22Rv1 (cell line): ENCODE measurements around the gene CBR3.

Source experiments
- H3K27ac ChIP-seq: fragments of 450-650 bp; 2 replicates; pipeline ENCODE4 v1.5.1; 2017
- ZFX ChIP-seq: fragments of 450-650 bp; IDR thresholded peaks from 2 replicates; pipeline ENCODE4 v1.6.1; 2017; ENCODE audit warnings: antibody characterized with exemption, borderline replicate concordance
- TF ChIP-seq, protein P1 (sequence below): fragments of 450-650 bp; IDR thresholded peaks from 2 replicates; pipeline ENCODE4 v1.5.1; 2017; ENCODE audit warnings: mild to moderate bottlenecking

CBR3 gene

DNA sequence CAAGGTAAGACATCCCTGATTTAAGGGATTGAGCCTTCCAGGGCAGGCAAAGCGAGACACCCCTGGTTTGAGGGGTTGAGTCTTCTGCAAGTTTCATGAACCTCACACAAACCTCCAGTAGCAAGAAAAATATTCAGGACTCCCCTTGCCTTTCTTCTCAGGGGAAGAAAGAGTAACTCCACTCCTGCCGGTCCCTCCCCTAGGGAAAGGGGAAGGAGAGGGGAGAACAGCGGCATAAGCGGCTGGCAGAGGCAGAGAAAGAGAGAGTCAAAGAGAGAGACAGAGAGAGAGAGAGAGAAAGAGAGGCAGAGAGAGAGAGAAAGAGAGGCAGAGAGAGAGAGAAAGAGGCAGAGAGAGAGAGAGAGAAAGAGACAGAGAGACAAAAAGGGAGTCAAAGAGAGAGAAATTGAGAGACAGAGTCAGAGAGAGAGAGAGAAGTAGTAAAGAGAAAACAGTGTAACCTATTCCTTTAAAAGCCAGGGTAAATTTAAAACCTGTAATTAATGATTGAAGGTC lies 29.5 kb upstream of the CBR3 start:
- no peak overlapping the region for H3K27ac ChIP-seq

DNA sequence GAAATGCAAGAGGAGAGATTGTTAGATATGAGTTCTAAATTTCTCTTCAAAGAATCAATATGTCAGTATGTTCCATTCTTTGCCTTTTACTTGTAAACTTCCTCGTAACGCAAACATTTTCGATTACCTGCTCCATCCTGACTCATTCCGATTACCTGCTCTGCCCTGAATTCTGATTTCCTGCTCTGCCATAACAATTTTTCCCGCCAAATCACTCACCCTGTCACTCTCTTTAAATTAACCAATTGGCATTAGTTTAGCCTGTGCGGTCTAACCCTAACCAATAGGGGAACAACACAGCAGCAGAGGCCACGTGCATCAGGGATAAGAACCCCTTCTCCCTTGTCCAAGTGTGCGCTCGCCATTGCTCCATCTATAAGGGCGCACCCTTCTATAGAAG lies 25.0 kb upstream of the CBR3 start:
- no peak overlapping the region for H3K27ac ChIP-seq
- TF ChIP-seq ZFX = no peak
- TF ChIP-seq, protein P1, sequence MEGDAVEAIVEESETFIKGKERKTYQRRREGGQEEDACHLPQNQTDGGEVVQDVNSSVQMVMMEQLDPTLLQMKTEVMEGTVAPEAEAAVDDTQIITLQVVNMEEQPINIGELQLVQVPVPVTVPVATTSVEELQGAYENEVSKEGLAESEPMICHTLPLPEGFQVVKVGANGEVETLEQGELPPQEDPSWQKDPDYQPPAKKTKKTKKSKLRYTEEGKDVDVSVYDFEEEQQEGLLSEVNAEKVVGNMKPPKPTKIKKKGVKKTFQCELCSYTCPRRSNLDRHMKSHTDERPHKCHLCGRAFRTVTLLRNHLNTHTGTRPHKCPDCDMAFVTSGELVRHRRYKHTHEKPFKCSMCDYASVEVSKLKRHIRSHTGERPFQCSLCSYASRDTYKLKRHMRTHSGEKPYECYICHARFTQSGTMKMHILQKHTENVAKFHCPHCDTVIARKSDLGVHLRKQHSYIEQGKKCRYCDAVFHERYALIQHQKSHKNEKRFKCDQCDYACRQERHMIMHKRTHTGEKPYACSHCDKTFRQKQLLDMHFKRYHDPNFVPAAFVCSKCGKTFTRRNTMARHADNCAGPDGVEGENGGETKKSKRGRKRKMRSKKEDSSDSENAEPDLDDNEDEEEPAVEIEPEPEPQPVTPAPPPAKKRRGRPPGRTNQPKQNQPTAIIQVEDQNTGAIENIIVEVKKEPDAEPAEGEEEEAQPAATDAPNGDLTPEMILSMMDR = no peak

More for the DNA sequence above, 29.5 kb upstream of the CBR3 start:
- TF ChIP-seq ZFX = no peak
- TF ChIP-seq, protein P1 = no peak

DNA sequence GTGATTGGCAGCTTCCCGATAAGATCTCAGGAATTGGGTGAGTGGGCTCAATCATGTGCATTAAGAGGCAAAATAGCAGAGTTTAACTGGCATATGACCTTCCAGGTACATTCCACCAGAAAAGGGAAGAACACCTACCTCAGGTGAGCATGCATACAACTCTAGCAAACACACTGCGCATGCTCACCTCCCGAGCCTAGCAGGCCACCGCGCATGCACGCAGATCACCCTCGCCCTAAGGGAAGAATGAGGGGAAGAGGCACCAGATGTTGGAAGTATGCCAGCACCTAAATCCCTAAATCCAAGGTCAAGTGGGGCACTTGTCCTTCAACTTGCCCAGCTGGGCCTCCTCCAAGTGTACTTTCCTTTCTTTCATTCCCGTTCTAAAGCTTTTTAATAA lies 23.6 kb upstream of the CBR3 start:
- H3K27ac ChIP-seq = no peak overlapping the region
- TF ChIP-seq, protein P1 = no peak
- TF ChIP-seq ZFX = no peak

DNA sequence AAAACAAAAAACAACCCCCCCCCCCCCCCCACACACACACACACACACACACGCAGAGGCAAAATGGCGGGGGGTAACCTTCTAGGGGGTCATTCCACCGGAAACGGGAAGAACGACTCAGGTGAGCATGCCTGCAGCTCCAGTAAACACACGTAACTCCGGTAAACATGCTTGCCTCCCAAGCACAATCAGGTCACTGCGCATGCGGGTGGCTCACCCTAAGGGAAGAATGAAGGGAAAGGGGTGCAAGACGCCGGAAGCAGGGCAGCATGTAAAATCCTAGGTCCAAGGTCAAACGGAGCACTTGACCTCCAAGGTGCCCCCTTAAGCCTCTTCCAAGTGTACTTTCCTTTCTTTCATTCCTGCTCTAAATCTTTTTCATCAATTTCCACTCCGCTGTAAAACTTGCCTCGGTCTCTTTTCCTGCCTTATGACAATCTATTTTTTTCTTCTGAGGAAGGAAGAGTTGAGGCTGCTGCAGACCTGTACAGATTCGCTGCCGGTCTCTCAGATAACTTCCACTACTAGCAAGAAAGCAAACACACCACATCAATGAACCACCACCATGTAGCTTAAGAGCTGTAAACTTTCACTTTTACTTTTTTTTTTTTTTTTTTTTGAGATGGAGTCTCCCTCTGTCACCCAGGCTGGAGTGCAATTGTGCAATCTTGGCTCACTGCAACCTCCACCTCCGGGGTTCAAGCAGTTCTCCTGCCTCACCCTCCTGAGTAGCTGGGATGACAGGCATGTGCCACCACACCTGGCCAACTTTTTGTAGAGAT lies 21.0 kb upstream of the CBR3 start:
- TF ChIP-seq ZFX = no peak
- TF ChIP-seq, protein P1 = no peak
- peak overlapping the region; percentile 26; the same call in 1 of the 2 replicates for H3K27ac ChIP-seq

DNA sequence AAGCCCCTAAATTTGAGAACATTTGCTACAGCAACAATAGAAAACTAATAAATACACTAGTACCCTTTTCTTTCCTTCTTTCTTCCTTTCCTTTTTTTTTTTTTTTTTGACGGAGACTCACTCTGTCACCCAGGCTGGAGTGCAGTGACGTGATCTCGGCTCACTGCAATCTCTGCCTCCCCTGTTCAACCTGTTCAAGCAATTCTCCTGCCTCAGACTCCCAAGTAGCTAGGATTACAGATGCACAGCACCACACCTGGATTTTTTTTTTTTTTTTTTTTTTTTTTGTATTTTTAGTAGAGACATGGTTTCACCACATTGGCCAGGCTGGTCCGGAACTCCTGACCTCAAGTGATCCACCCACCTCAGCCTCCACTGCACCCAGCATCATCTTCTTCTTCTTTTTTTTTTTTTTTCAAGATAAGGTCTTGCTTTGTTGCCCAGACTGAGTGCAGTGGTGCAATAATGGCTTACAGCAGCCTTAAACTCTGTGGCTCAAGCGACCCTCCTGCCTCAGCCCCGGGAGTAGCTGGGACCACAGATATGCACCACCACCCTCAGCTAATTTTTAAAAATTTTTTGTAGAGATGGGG lies 19.6 kb upstream of the CBR3 start:
- no peak overlapping the region for H3K27ac ChIP-seq
- TF ChIP-seq ZFX = no peak
- TF ChIP-seq, protein P1 = no peak

DNA sequence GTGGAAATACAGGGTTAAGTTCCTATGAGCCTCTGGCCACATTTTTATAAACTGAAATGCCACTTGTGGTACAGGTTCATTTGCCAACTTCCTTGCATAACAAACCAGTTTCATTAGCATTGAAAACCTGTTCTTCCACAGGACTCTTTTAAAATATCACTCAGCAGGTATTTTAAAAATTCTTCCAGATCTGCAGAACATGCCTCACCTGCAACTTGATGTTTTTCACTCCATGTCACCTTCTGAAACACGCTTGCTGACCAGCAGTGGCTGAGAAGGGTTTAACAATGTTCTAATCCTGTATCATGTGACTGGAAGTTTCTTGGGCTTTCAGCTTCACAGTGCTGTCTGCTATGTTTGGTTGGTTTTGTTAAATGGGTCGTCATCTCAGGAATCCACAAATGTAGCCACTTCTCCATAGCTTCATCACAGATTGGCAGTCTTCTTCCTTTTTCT lies 17.6 kb upstream of the CBR3 start:
- TF ChIP-seq, protein P1 = no peak
- TF ChIP-seq ZFX = no peak
- H3K27ac ChIP-seq = no peak overlapping the region

DNA sequence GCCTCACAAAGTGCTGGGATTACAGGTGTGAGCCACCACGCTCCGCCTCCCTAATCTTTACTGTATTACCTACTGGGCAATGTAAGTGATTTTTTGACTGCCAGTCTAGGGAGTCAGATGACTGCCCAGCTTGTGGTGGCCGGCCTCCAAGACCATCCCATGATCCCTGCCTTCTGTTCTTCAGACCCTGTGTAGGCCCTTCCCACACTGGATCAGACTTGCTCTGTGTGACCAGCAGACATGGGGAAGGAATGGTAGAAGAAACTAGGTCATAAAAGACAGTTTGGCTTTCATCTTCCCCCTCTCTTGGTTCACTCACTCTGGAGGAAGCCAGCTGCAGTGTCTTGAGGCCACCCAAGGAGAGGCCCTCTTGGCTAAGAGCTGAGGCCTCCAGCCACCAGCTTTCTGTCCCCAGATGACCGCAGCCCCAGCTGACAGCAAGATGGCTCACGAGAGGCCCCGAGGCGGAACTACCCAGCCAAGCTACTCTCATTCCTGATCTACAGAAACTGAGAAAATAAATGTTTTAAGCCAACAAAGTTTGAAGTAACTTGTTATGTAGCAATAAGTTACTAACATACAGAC lies 14.5 kb upstream of the CBR3 start:
- no peak overlapping the region for H3K27ac ChIP-seq
- TF ChIP-seq, protein P1 = no peak
- no peak for TF ChIP-seq ZFX
